ENCODE results near the gene NCEH1. TPM values are rescaled to one million over a fixed set of nuclear protein-coding genes. Genes with fewer than 3 reads are reported as not detected.

Gene NCEH1
- total and polyA plus RNA-seq, 2 experiments from 2014 or later, result 1.8 to 4.9 TPM

GRCh38 chr3:172675441-172676193, 35.2 kb downstream of the NCEH1 start:
- peaks cover 4% of the 10 kb centered on the region; the same call in 2 of the 3 replicates for H3K36me3 Mint-ChIP-seq (ENCODE audit: low read depth)
- no peaks in the 10 kb centered on the region for H3K27me3 ChIP-seq (ENCODE audit: insufficient read depth)
- H3K4me3 ChIP-seq, result no peak overlapping the region
- H3F3A ChIP-seq (replicated peaks; ENCODE audit: low read depth), result no peaks in the 10 kb centered on the region
- DNase-seq (ENCODE audit: low spot score), result peak; percentile 80
- no peaks in the 10 kb centered on the region for H3K9me3 Mint-ChIP-seq
- H3K36me3 ChIP-seq (ENCODE audit: insufficient read depth), result no peaks in the 10 kb centered on the region
- 0 out of 2 replicates have a peak overlapping the region, but pooled peaks have one; percentile 27 for H3K27ac ChIP-seq (ENCODE audit: low read depth)
- H4K20me1 ChIP-seq (replicated peaks; ENCODE audit: insufficient read depth), result no peaks in the 10 kb centered on the region
- no peak overlapping the region for H3K4me3 Mint-ChIP-seq
- peaks cover 14% of the 10 kb centered on the region for H3K4me1 ChIP-seq (ENCODE audit: insufficient read depth)
- no peak for TF ChIP-seq EZH2phosphoT487 (IDR thresholded peaks at IDR 0.05; ENCODE audit: unreplicated experiment)
- no peak for TF ChIP-seq REST (IDR thresholded peaks at IDR 0.05; ENCODE audit: unreplicated experiment)
- TF ChIP-seq CTCF (conservative IDR thresholded peaks at IDR 0.05; ENCODE audit: low read depth in 2 of 2), result peak; percentile 72 to 86
- peaks cover 16% of the 10 kb centered on the region for H3K4me1 Mint-ChIP-seq
- 0 out of 2 replicates have a peak, but pooled peaks cover 10% of the 10 kb centered on the region for H3K9me2 ChIP-seq (ENCODE audit: insufficient read depth)
- H3K27ac Mint-ChIP-seq, result no peak overlapping the region
- H2AFZ ChIP-seq, result no peak overlapping the region
- no peaks in the 10 kb centered on the region; the same call in 1 of the 2 replicates for H3K79me2 ChIP-seq (replicated peaks; ENCODE audit: insufficient read depth)
- ATAC-seq, result no peak
- H3K27me3 Mint-ChIP-seq (ENCODE audit: insufficient read depth, low read depth, poor library complexity), result no peaks in the 10 kb centered on the region
- H3K4me2 ChIP-seq, result no peak overlapping the region

- H3K4me3 ChIP-seq, result no peak overlapping the region
- H2AFZ ChIP-seq, result no peak overlapping the region
- H3F3A ChIP-seq (replicated peaks; ENCODE audit: low read depth), result no peaks in the 10 kb centered on the region
- 0 out of 2 replicates have a peak, but pooled peaks cover under 1% of the 10 kb centered on the region for H3K4me1 ChIP-seq (ENCODE audit: insufficient read depth)
- no peaks in the 10 kb centered on the region for H4K20me1 ChIP-seq (replicated peaks; ENCODE audit: insufficient read depth)
- H3K27me3 ChIP-seq (ENCODE audit: insufficient read depth), result no peaks in the 10 kb centered on the region
- peak; percentile 95 for ATAC-seq
- no peaks in the 10 kb centered on the region for H3K79me2 ChIP-seq (replicated peaks; ENCODE audit: insufficient read depth)
- DNase-seq (ENCODE audit: low spot score), result peak; percentile 85
- Mint-ChIP-seq H3K4me1 (peaks cover 7% of the 10 kb centered on the region; the same call in 2 of the 3 replicates), H3K9me3 (peaks cover 7% of the 10 kb centered on the region), H3K27me3 (ENCODE audit: insufficient read depth, low read depth, poor library complexity) (no peaks in the 10 kb centered on the region), H3K27ac (no peak overlapping the region), H3K4me3 (no peak overlapping the region), H3K36me3 (ENCODE audit: low read depth) (peaks cover 6% of the 10 kb centered on the region; the same call in 2 of the 3 replicates)
- no peak for TF ChIP-seq ZNF114 (CRISPR knock-in tag; IDR thresholded peaks at IDR 0.05)
- TF ChIP-seq CTCF (conservative IDR thresholded peaks at IDR 0.05; ENCODE audit: low read depth in 2 of 2), result peak; percentile 92 to 96
- no peak for TF ChIP-seq POLR2AphosphoS5 (IDR thresholded peaks at IDR 0.05; ENCODE audit: low read depth)
- TF ChIP-seq EZH2phosphoT487 (IDR thresholded peaks at IDR 0.05; ENCODE audit: unreplicated experiment), result no peak
- TF ChIP-seq REST (IDR thresholded peaks at IDR 0.05; ENCODE audit: unreplicated experiment), result no peak
- no peak for TF ChIP-seq EZH2 (IDR thresholded peaks at IDR 0.05; ENCODE audit: low read depth, unreplicated experiment)
- H3K4me2 ChIP-seq, result no peak overlapping the region
- H3K9me2 ChIP-seq (ENCODE audit: insufficient read depth), result no peaks in the 10 kb centered on the region
- no peaks in the 10 kb centered on the region for H3K36me3 ChIP-seq (ENCODE audit: insufficient read depth)
- no peak overlapping the region for H3K27ac ChIP-seq (ENCODE audit: low read depth)
These were observed 37.6 kb downstream of the NCEH1 start for GRCh38 chr3:172673210-172673679.
